HUES64 (cell line): Measurements from ENCODE around the gene EYS.
"Not testable (repeated sequence)": the region's sequence is repeated elsewhere in the genome, so short reads cannot be mapped to it uniquely, and the experiment has no call there.

ENCODE experiments used
- H3K27ac ChIP-seq: 2 replicates; pipeline ENCODE4 v1.7.0; 2013; ENCODE audit warnings: low read depth, low read length, inconsistent platforms
- H3K27me3 ChIP-seq: 2 replicates; pipeline ENCODE4 v1.6.1; 2013; ENCODE audit warnings: mild to moderate bottlenecking, low read length; ENCODE audit not compliant: insufficient read depth
- H3K36me3 ChIP-seq: 2 replicates; pipeline ENCODE4 v1.6.1; 2013; ENCODE audit warnings: mild to moderate bottlenecking, low read length; ENCODE audit not compliant: insufficient read depth
- H3K4me1 ChIP-seq: 2 replicates; pipeline ENCODE4 v1.6.1; 2013; ENCODE audit warnings: mild to moderate bottlenecking, low read length, moderate library complexity; ENCODE audit not compliant: insufficient read depth
- H3K4me3 ChIP-seq: 2 replicates; pipeline ENCODE4 v1.5.1; 2013; ENCODE audit warnings: mild to moderate bottlenecking, low read length, moderate library complexity
- H3K9ac ChIP-seq: 2 replicates; pipeline ENCODE4 v1.6.1; 2013; ENCODE audit warnings: mild to moderate bottlenecking, low read depth, low read length
- H3K9me3 ChIP-seq: 2 replicates; pipeline ENCODE4 v1.6.1; 2013; ENCODE audit warnings: low read depth, low read length; ENCODE audit not compliant: insufficient read depth
- WGBS: fragments of 150-250, 120-280 bp; methylation state at CpG from one replicate; pipeline ENCODE4 v1.1.7; 2013; ENCODE audit warnings: missing lambda C conversion rate; 5-methylcytosine and 5-hydroxymethylcytosine counted together

The EYS gene

DNA sequence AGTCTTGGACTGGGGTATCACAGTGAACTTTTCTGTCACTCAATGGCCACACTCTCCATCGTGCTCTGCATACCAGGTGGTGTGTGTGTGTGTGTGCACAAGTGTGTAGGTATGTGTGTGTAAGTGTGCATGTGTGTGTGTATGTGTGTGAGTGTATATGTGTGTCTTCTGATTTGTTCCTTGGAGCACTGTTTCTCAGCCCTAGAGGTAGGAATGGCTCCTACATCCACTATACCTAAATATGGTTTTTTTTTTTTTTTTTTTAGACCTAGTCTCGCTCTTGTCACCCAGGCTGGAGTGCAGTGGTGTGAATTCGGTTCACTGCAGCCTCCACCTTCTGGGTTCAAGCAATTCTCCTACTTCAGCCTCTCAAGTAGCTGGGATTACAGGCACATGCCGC, 1834.8 kb downstream of the EYS start:
- whole genome bisulfite sequencing = 100% methylated on average over 4 of the region's 4 CpGs
- no peaks in the 10 kb centered on the region for H3K36me3 ChIP-seq

DNA sequence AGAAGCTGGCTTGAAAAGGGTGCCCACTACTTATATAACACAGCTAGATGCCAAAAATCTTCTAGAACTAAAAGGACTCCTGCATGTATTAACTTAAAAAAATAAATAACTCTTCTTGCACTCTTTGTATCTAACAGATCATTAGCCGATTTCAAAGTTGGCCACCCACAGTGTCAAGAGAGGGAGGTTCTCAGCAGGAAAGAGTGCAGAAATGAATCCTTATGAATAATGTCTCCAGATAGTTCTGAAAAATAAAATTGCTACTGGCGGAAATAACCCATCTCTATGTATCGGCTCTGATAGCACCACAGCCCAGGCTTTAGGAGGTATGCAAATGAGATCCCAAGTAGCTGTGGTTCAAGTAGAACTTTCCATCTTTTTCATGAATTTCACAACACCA, 1838.7 kb downstream of the EYS start:
- H3K27ac ChIP-seq = no peak overlapping the region
- no peaks in the 10 kb centered on the region for H3K9me3 ChIP-seq
- H3K36me3 ChIP-seq = no peaks in the 10 kb centered on the region
- H3K4me1 ChIP-seq = no peaks in the 10 kb centered on the region
- WGBS = 88% methylated on average over 3 of the region's 3 CpGs
- no peak overlapping the region for H3K9ac ChIP-seq
- H3K4me3 ChIP-seq = no peak overlapping the region
- H3K27me3 ChIP-seq = no peaks in the 10 kb centered on the region

More for the DNA sequence above, 1834.8 kb downstream of the EYS start:
- Histone ChIP-seq H3K4me3 (no peak overlapping the region), H3K27ac (no peak overlapping the region), H3K9ac (no peak overlapping the region), H3K4me1 (no peaks in the 10 kb centered on the region), H3K9me3 (no peaks in the 10 kb centered on the region), H3K27me3 (no peaks in the 10 kb centered on the region)

DNA sequence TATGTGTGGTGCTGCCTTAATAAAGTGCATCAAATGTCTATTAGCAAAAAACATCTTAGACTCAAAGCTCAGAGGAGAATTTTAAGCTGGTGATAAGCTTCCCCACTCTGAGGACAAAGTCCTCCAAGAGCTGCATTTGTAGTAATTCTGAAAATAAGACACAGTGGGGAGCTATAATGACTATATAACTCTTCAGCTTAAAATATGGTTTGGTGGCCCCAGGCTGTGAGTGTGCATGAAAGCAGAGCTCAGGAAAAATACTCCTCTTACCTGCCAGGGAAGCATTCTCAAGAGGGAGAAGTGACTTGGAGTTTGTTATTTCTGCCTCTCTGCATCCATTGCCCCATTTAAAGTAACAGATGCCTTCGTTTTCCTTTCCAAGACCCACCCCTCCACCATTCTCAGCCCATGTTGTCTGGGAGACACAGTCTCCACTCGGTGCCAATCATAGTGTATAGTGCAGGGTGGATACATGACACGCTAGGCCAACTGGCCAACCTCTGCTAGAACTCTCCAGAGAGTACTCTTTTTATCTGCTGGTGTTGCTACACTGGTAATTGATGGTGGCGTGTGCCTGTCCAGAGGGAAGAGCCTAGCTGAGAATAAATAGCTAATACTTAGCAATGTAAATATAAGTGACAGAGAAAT, 1842.2 kb downstream of the EYS start:
- WGBS = 90% methylated on average over 4 of the region's 4 CpGs

GRCh38 chr6:63864061-63864460, 1843.0 kb downstream of the EYS start:
- no peak overlapping the region for H3K4me3 ChIP-seq
- no peak overlapping the region for H3K27ac ChIP-seq
- no peaks in the 10 kb centered on the region for H3K36me3 ChIP-seq
- 84% methylated on average over 1 of the region's 1 CpG for WGBS
- no peaks in the 10 kb centered on the region for H3K4me1 ChIP-seq
- no peaks in the 10 kb centered on the region for H3K9me3 ChIP-seq
- no peak overlapping the region for H3K9ac ChIP-seq
- no peaks in the 10 kb centered on the region for H3K27me3 ChIP-seq

More for the DNA sequence above, 1842.2 kb downstream of the EYS start:
- H3K4me1 ChIP-seq = no peaks in the 10 kb centered on the region
- H3K4me3 ChIP-seq = no peak overlapping the region
- no peaks in the 10 kb centered on the region for H3K9me3 ChIP-seq
- no peak overlapping the region for H3K27ac ChIP-seq
- no peak overlapping the region for H3K9ac ChIP-seq
- no peaks in the 10 kb centered on the region for H3K27me3 ChIP-seq
- no peaks in the 10 kb centered on the region for H3K36me3 ChIP-seq

DNA sequence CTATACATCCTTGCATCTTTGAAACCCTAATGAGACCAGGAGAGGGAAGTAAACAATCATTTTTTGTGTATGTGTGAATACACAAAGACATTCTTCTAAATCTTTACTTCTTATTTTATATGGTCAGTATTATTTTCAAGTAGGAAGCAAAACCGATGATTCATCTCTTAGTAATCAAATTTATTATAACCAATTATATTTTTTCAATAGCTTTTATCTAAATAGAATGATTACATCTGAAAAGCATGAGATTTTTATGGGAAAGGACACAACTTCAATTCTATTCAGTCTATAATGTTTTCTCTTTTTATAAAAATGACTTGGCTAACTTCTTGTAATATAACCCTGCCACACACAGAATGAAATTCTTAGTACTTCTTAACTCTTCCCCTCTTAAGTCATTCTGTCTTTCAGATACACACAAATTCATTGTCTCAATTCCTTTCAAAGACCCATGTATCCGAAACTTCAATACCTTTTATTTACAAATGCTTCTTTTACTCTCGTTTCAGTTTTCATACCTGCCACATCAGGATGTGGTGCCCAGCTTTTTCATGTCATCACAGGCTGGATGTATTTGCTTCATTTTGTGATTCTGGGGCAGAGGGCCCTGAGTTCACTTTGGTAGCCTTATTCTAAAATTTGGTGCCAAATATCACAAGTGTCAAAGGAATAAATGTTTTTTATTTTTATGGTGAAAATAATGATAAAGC, 1844.4 kb downstream of the EYS start:
- Histone ChIP-seq H3K4me3 (no peak overlapping the region), H3K4me1 (no peaks in the 10 kb centered on the region), H3K27ac (no peak overlapping the region), H3K27me3 (no peaks in the 10 kb centered on the region), H3K36me3 (no peaks in the 10 kb centered on the region), H3K9me3 (no peaks in the 10 kb centered on the region), H3K9ac (no peak overlapping the region)
- WGBS = 89% methylated on average over 2 of the region's 3 CpGs

DNA sequence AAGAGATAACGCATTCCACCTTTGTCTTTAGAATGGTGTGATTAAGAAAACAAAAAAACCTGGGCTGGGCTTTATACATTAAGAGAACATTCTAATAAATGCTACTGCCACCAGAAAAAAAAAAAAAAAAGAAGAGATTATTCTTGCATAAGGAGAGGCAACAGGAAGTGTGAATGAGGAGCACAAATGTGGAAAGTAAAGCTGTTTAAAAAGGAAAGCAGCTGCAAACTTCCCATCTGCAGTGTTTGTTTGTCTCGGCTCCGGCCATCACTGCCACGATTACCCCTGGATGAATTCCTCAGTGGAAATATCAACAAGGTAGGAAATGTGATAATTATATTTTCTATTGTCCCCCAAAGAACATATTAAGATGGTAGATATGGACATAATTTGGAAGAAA, 1847.5 kb downstream of the EYS start:
- H3K4me1 ChIP-seq = no peaks in the 10 kb centered on the region
- no peak overlapping the region for H3K9ac ChIP-seq
- no peaks in the 10 kb centered on the region for H3K9me3 ChIP-seq
- no peaks in the 10 kb centered on the region for H3K27me3 ChIP-seq
- no peak overlapping the region for H3K27ac ChIP-seq
- H3K4me3 ChIP-seq = no peak overlapping the region
- no peaks in the 10 kb centered on the region for H3K36me3 ChIP-seq
- 85% methylated on average over 3 of the region's 4 CpGs for WGBS

DNA sequence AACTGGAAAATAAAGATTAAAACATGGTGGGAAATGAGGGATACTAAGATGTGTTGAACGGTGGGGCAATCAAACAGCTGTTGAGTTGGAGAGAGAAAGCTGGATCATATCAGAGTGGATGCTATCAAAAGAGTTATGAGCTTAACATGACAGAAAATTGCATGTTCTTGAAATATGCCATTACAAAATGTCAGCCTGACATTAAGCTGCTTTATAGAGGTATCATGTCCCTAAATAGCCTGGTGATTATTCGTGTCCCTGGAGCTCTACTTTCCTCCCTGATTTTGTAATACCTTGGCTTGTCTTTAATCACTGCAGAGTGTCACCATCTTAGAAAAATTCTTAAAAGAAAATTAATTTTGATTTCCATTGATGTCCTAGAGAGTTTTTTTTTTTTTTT, 1848.3 kb downstream of the EYS start:
- H3K9ac ChIP-seq = no peak overlapping the region
- H3K27me3 ChIP-seq = no peaks in the 10 kb centered on the region
- WGBS = 96% methylated on average over 2 of the region's 2 CpGs
- no peaks in the 10 kb centered on the region for H3K36me3 ChIP-seq
- H3K4me3 ChIP-seq = no peak overlapping the region
- no peaks in the 10 kb centered on the region for H3K9me3 ChIP-seq
- H3K4me1 ChIP-seq = no peaks in the 10 kb centered on the region
- H3K27ac ChIP-seq = no peak overlapping the region

GRCh38 chr6:63856271-63856670, 1850.8 kb downstream of the EYS start:
- Histone ChIP-seq H3K27me3 (no peaks in the 10 kb centered on the region), H3K4me1 (no peaks in the 10 kb centered on the region), H3K36me3 (no peaks in the 10 kb centered on the region), H3K27ac (no peak overlapping the region), H3K4me3 (no peak overlapping the region), H3K9ac (no peak overlapping the region), H3K9me3 (no peaks in the 10 kb centered on the region)
- WGBS = 90% methylated on average over 1 of the region's 1 CpG

DNA sequence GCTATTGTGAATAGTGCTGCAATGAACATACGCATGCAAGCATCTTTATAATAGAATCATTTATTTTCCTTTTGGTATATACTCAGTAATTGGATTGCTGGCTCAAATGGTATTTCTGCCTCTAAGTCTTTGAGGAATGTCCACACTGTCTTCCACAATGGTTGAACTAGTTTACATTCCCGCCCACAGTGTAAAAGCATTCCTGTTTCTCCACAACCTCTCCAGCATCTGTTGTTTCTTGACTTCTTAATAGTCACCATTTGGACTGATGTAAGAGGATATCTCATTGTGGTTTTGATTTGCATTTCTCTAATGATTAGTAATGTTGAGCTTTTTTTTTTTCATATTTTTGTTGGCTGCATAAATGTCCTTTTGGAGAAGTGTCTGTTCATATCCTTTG, 1862.7 kb downstream of the EYS start:
- H3K36me3 ChIP-seq = no peaks in the 10 kb centered on the region
- H3K9me3 ChIP-seq = no peaks in the 10 kb centered on the region
- H3K4me3 ChIP-seq = no peak overlapping the region
- no peak overlapping the region for H3K27ac ChIP-seq
- 91% methylated on average over 1 of the region's 2 CpGs for WGBS
- H3K27me3 ChIP-seq = no peaks in the 10 kb centered on the region
- H3K9ac ChIP-seq = no peak overlapping the region
- H3K4me1 ChIP-seq = no peaks in the 10 kb centered on the region

DNA sequence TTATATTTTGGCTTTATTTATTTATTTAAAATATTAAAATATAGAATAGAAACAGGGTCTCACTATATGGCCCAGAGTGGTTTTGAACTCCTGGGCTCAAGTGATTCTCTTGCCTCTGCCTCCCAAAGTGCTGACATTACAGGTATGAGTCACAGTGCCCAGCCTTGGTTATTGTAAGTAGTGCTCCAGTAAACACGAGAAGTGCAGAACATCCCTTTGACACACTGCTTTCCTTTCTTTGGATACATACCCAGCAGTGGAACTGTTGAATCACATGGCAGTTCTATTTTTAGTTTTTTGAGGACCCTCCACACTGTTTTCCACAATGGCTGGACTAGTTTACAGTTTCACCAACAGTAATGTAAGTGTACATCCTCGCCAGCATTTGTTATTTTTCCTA, 1867.5 kb downstream of the EYS start:
- no peak overlapping the region for H3K4me3 ChIP-seq
- H3K27me3 ChIP-seq = no peaks in the 10 kb centered on the region
- H3K36me3 ChIP-seq = no peaks in the 10 kb centered on the region
- H3K9me3 ChIP-seq = no peaks in the 10 kb centered on the region
- H3K4me1 ChIP-seq = no peaks in the 10 kb centered on the region
- 100% methylated on average over 2 of the region's 2 CpGs for WGBS
- H3K27ac ChIP-seq = no peak overlapping the region
- no peak overlapping the region for H3K9ac ChIP-seq

GRCh38 chr6:63828678-63829077, 1878.3 kb downstream of the EYS start:
- 97% methylated on average over 1 of the region's 1 CpG for WGBS
- not testable (repeated sequence) for H3K27ac ChIP-seq, H3K4me1 ChIP-seq, H3K36me3 ChIP-seq, H3K9ac ChIP-seq, H3K9me3 ChIP-seq, H3K4me3 ChIP-seq, H3K27me3 ChIP-seq
